GM21447 (cell line): ENCODE results near the gene RNF175.
"Not testable (repeated sequence)": the region's sequence is repeated elsewhere in the genome, so short reads cannot be mapped to it uniquely, and the experiment has no call there.

Experiments
- ATAC-seq: cut with Tn5 transposase; IDR thresholded peaks from one replicate; pipeline ENCODE4 v1.9.1; 2021; ENCODE audit not compliant: unreplicated experiment

The RNF175 gene

GRCh38 chr4:153684971-153685371 is 74.9 kb downstream of the RNF175 start:
- no peak for ATAC-seq

- ATAC-seq: peak; percentile 89
These were observed 75.4 kb downstream of the RNF175 start, which contains the start of gene TLR2 for GRCh38 chr4:153684182-153684970. Gene TLR2, plus strand, starts transcription at chr4:153684280. Its CDS starts 18,628 bp downstream, at chr4:153702908.

GRCh38 chr4:153683763-153684181 is 76.1 kb downstream of the RNF175 start:
- no peak for ATAC-seq

GRCh38 chr4:153679486-153679885 is 80.3 kb downstream of the RNF175 start:
- no peak for ATAC-seq

GRCh38 chr4:153676984-153677383 is 82.8 kb downstream of the RNF175 start:
- no peak for ATAC-seq

- no peak for ATAC-seq
These were observed 83.3 kb downstream of the RNF175 start for GRCh38 chr4:153676486-153676885.

GRCh38 chr4:153669838-153670237 is 90.0 kb downstream of the RNF175 start:
- ATAC-seq: no peak

- ATAC-seq: no peak
These were observed 91.2 kb downstream of the RNF175 start for GRCh38 chr4:153668647-153669046.

GRCh38 chr4:153666505-153666904 is 93.3 kb downstream of the RNF175 start:
- ATAC-seq: not testable (repeated sequence)

GRCh38 chr4:153663667-153664066 is 96.2 kb downstream of the RNF175 start:
- no peak for ATAC-seq

GRCh38 chr4:153661908-153662307 is 97.9 kb downstream of the RNF175 start:
- no peak for ATAC-seq

GRCh38 chr4:153661215-153661822 is 98.5 kb downstream of the RNF175 start:
- ATAC-seq: no peak
